ENCODE results near the gene CNKSR2.

- TF ChIP-seq EZH2 (IDR thresholded peaks at IDR 0.05; ENCODE audit: insufficient read depth, poor library complexity, severe bottlenecking) = no peak
- no peak for TF ChIP-seq EZH2phosphoT487 (IDR thresholded peaks at IDR 0.05; ENCODE audit: insufficient read depth, low read depth)
Measured at GRCh38 chrX:21487832-21488231, 113.6 kb downstream of the CNKSR2 start.

Measured in GM23248 (cell line).